Measurements from ENCODE around the gene LRP1B.
"Not testable (repeated sequence)": the region's sequence is repeated elsewhere in the genome, so short reads cannot be mapped to it uniquely, and the experiment has no call there.

Gene LRP1B

DNA sequence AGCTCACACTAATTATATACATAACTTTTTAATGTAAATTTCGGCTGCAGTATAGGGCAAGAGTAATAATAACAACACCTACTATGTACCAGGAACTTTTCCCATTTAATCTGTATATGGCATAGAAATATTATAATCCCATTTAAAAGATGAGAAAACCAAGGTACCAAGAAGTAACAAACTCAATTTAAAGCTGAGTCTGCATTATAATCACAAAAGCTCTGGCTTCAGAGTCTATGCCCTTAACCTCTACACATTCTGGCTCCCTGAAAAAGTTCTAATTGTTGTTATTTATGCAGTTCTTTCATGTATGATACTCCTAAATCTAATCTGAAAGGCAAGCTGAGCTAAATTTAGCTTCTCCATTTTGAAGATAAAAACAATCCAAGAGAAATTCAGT, 1675.5 kb downstream of the LRP1B start:
- no peak for DNase-seq (ENCODE audit: low read depth in 2 of 2)

- no peak for DNase-seq (ENCODE audit: low read depth in 2 of 2)
Observed at GRCh38 chr2:140454717-140455116, 1676.1 kb downstream of the LRP1B start.

DNA sequence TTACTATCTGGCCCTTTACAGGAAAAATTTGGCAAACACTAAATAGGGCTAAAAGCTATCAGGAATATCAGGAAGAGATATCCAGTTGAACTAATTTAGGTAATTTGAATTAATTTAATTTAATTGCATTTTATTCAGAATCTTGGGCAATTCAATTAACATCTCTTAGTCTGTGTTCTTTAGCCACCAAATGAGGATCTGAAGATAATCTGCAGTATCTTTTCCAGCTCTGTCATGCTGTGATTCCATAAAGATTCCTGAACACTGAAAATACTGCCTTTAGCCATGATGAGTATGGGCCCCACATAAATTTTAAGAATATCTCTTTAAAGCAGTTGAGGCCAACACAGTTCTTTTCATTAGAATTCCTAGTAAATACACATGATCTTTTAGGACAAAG, 1679.5 kb downstream of the LRP1B start:
- DNase-seq (ENCODE audit: low read depth in 2 of 2), result no peak

- DNase-seq (ENCODE audit: low read depth in 2 of 2), result no peak
Observed at GRCh38 chr2:140442319-140442718, 1688.5 kb downstream of the LRP1B start.

GRCh38 chr2:140440815-140441214, 1690.0 kb downstream of the LRP1B start:
- no peak for DNase-seq (ENCODE audit: low read depth in 2 of 2)

- DNase-seq (ENCODE audit: low read depth in 2 of 2), result no peak
Observed at GRCh38 chr2:140436936-140437335, 1693.9 kb downstream of the LRP1B start.

DNA sequence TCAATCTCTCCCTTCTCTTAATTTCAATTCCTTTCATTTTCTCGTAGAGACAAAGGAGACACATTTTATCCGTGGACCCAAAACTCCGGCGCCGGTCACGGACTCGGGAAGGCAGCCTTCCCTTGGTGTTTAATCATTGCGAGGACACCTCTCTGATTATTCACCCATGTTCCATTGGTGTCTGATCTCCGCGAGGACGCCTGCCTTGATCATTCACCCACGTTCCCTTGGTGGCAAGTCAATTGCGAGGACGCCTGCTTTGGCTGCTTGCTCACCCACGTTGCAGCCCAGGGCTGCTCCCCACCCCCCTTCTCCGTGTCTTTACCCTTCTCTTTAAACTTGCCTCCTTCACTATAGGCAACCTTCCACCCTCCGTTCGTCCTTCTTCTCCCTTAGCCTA, 1703.8 kb downstream of the LRP1B start:
- DNase-seq (ENCODE audit: low read depth in 2 of 2), result not testable (repeated sequence)

DNA sequence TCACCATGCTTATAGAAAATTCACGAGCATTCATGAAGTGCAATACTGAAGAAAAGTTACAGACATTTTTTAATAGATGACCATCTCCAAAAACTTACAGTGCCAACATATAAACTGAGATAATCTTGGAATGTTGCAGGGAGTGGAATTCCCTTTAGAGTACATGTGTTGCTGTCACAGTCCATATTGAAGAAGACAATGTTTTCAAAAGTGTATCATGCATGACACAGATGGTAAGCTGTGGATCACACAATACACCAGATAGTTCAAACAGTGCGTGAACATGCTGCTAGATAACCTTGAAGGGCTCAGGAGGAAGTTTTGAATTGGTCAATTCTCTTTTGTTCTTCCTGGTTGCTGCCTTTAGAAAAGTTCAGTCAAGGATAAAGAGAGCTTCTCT, 1706.3 kb downstream of the LRP1B start:
- DNase-seq (ENCODE audit: low read depth in 2 of 2), result no peak

DNA sequence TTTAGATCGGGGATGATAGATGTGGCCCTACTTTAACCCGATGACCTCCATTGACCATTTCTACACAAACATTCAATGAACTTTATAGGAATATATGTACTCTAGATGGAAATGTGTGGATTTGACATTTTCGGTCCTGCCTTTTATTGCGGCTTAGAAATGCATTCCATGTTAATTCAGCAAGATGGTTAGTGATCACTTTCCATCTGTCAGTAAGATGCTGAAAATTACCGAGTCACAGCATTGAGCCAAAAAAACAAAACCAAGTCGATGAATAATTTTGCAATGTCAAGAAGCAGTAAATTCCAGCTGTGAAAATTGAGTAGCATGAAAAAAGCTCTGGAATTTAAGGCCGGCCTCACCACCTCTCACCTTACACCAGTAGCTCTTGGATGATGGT, 1708.1 kb downstream of the LRP1B start:
- DNase-seq (ENCODE audit: low read depth in 2 of 2), result no peak

DNA sequence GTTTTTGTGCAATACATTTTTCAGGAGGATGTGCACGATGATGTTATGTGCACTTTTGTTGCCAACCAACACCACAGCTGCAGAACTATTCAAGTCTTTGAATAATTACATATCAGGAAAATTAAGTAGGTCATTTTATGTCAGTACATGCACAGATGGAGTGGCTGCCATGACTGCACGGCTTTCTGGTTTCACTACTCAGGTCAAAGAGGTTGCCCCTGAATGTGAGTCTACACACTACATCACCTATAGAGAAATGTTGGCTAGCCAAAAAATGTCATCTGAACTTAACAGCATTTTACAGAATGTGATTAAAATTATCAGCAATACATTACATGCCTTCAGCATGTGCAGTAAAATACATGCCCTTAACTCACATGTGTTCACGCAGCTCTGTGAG, 1713.3 kb downstream of the LRP1B start:
- no peak for DNase-seq (ENCODE audit: low read depth in 2 of 2)

DNA sequence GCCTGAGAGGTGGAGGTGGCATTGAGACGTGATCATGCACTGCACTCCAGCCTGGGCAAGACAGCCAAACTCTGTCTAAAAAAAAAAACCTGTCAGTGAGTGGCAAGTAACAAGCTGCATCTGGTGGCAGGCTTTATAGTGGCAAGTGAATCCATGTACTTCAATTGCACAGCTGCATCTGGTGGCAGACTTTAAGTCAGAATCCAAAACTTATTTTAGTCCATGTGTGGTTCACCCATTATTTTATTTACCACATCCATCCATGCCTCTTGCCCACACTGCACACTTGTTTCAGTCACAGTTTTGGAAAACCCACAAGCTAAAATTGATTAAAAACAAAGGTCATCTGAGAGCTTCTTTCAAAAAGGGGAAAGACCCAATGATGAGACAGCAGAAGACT, 1714.2 kb downstream of the LRP1B start:
- no peak for DNase-seq (ENCODE audit: low read depth in 2 of 2)

DNA sequence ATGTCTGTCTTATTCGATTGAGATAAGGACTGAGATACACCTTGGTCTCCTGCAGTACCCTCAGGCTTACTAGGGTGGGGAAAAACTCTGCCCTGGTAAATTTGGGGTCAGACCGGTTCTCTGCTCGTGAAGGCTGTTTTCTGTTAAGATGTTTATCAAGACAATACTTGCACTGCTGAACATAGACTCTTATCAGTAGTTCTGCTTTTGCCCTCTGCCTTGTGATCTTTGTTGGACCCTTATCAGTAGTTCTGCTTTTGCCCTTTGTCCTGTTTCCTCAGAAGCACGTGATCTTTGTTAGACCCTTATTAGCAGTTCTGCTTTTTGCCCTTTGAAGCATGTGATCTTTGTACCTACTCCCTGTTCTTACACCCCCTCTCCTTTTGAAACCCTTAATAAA, 1715.8 kb downstream of the LRP1B start:
- not testable (repeated sequence) for DNase-seq (ENCODE audit: low read depth in 2 of 2)

DNA sequence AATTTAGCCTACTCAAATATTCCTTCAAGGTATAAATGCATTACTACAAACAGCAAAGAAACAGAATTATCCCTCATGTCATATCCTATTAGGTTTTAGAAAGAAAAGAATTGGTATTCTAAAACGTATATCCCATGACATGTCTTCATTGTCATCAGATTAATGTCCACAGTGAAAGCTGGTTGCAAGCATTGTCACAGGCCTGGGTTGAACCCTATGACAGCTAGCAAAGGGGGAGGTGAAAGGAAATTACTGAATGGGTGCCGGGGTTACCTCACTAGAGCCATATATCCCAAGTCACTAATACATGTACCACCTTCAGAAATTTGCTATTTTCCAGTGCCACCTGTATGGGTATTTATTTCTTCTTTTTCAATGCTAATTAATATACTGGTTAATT, 1720.1 kb downstream of the LRP1B start:
- no peak for DNase-seq (ENCODE audit: low read depth in 2 of 2)

GRCh38 chr2:140401056-140401455, 1729.8 kb downstream of the LRP1B start:
- no peak for DNase-seq (ENCODE audit: low read depth in 2 of 2)

DNA sequence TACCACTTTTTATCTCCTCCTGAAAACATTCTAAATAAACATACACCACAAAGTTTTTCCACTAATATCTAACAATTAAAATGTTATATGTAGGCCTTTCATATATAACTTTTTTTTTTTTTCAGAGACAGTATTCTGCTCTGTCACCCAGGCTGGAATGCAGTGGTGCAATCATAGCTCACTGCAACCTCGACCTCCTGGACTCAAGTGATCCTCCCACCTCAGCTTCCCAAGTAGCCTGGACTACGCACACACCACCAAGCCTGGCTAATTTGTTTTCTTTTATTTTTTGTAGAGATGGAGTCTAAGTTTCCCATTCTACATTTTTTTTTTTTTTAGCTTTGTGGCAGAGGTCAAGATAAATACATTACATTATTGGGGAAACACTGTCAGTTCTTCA, 1738.0 kb downstream of the LRP1B start:
- DNase-seq (ENCODE audit: low read depth in 2 of 2), result no peak

DNA sequence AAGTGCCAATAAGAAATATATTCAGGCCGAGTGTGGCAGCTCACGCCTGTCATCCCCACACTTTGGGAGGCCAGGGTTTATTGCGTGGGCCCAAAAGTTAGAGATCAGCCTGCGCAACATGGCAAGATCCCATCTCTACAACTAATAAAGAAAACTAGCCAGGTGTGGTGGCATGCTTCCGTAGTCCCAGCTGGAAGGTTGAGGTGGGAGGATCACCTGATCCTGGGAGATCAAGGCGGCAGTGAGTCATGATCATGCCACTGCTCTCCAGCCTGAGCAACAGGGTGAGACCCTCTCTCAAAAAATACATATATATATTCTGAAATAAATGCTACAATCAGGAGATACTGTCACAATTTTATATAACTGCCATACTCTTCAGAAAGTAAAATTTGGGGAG, 1745.9 kb downstream of the LRP1B start:
- no peak for DNase-seq (ENCODE audit: low read depth in 2 of 2)

GRCh38 chr2:140383781-140384180, 1747.0 kb downstream of the LRP1B start:
- no peak for DNase-seq (ENCODE audit: low read depth in 2 of 2)

DNA sequence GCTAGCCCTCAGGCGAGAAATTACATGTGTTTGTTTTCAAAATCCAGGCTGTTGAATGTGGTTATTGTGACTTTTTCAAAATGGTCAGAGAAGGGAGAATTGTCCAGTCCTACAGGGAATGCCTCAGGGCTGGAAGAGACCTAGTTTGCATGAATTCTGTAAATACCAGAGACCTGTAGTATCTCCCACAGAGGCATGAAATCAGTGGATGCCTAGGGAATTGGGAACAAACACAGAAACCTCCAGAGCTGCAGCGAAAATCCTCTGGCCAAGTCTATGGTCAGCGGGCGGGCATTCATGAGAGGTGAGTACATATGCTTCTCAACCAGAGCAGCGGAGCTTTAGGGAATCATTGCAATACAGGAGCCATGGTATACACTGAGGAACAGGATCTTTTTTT, 1754.1 kb downstream of the LRP1B start:
- no peak for DNase-seq (ENCODE audit: low read depth in 2 of 2)

GRCh38 chr2:140363131-140363530, 1767.7 kb downstream of the LRP1B start:
- no peak for DNase-seq (ENCODE audit: low read depth in 2 of 2)

DNA sequence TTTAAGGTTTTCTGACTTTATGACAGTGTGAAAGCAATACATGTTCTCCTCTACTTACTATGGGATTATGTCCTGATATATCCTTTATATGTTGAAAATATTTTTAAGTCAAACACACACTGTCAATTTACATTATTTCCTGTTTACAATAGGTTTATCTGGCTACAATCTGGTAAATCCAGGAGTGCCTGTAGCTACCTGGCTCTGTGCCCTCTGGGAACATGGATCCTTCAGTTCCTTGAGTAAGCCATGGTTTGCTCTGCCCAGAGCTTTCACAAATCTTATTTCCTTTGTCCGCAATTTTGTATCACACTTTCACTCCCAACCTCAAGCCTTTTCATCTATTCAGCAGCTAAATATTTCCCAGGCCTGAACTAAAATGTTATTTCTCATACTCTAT, 1768.5 kb downstream of the LRP1B start:
- DNase-seq (ENCODE audit: low read depth in 2 of 2), result no peak

- no peak for DNase-seq (ENCODE audit: low read depth in 2 of 2)
Observed at GRCh38 chr2:140359056-140359771, 1771.6 kb downstream of the LRP1B start.

GRCh38 chr2:140356697-140357096, 1774.1 kb downstream of the LRP1B start:
- DNase-seq (ENCODE audit: low read depth in 2 of 2), result no peak

- DNase-seq (ENCODE audit: low read depth in 2 of 2), result no peak
Observed at GRCh38 chr2:140355511-140356090, 1775.2 kb downstream of the LRP1B start.

DNA sequence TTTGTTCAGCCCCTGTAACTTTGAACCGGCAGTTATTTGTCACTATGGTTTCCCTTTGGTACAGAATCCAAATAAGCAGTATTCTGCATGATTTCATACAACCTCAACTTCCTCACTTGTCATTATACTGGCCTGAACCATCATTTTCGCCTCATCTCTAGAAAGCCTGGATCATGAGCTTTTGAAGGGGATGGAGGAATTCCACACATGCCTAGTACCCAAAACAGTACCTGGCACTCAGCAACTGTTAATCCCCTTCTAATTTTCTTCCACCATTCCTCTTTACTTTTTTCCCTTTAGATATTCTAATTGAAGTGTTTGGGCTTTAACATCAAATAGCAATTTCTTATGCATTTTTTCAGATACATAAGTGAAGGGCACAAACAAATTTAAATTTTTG, 1776.3 kb downstream of the LRP1B start:
- DNase-seq (ENCODE audit: low read depth in 2 of 2), result no peak
